GM18861 (cell line): Measurements from ENCODE around the gene RELT.

Experiments
- ATAC-seq: cut with Tn5 transposase; IDR thresholded peaks from one replicate; pipeline ENCODE4 v1.9.1; 2021; ENCODE audit not compliant: unreplicated experiment

RELT gene

GRCh38 chr11:73375830-73376159 is 404 bp upstream of the RELT start:
- ATAC-seq, result no peak

- ATAC-seq, result no peak
Observed at GRCh38 chr11:73376803-73377629, 817 bp downstream of the RELT start.

- ATAC-seq, result no peak
Observed at GRCh38 chr11:73379189-73379880, 3.1 kb downstream of the RELT start.

- ATAC-seq, result no peak
Observed at GRCh38 chr11:73380331-73380730, 4.1 kb downstream of the RELT start.

- ATAC-seq, result no peak
Observed at GRCh38 chr11:73380897-73381410, 4.8 kb downstream of the RELT start.

GRCh38 chr11:73381589-73381988 is 5.4 kb downstream of the RELT start:
- ATAC-seq, result no peak

GRCh38 chr11:73382183-73382582 is 6.0 kb downstream of the RELT start:
- no peak for ATAC-seq

GRCh38 chr11:73382747-73383146 is 6.5 kb downstream of the RELT start:
- no peak for ATAC-seq

- ATAC-seq, result no peak
Observed at GRCh38 chr11:73383249-73384124, 7.3 kb downstream of the RELT start.

- no peak for ATAC-seq
Observed at GRCh38 chr11:73384125-73384441, 7.9 kb downstream of the RELT start.

GRCh38 chr11:73384531-73384871 is 8.3 kb downstream of the RELT start:
- ATAC-seq, result no peak

GRCh38 chr11:73384872-73385689 is 8.9 kb downstream of the RELT start:
- ATAC-seq, result no peak

GRCh38 chr11:73386016-73386415 is 9.8 kb downstream of the RELT start:
- peak; percentile 26 for ATAC-seq

- ATAC-seq, result no peak
Observed at GRCh38 chr11:73386546-73386945, 10.3 kb downstream of the RELT start.

GRCh38 chr11:73387594-73388264 is 11.5 kb downstream of the RELT start:
- ATAC-seq, result no peak

- no peak for ATAC-seq
Observed at GRCh38 chr11:73388265-73389133, 12.3 kb downstream of the RELT start.

- no peak for ATAC-seq
Observed at GRCh38 chr11:73389134-73389525, 12.9 kb downstream of the RELT start.

- ATAC-seq, result no peak
Observed at GRCh38 chr11:73389916-73390315, 13.7 kb downstream of the RELT start.
